Glutamatergic neuron (in vitro differentiated cells): ENCODE data around the gene NUDC. TPM values are rescaled to one million over a fixed set of nuclear protein-coding genes. Genes with fewer than 3 reads are reported as not detected.

Experiments used
- DNase-seq: peaks from one replicate; pipeline ENCODE4 v3.0.0; 2022
- H3K27ac Mint-ChIP-seq: one replicate; pipeline ENCODE4 v1.8.0; 2020; ENCODE audit warnings: mild to moderate bottlenecking, mixed read lengths, inconsistent platforms; ENCODE audit not compliant: unreplicated experiment
- H3K27me3 Mint-ChIP-seq: one replicate; pipeline ENCODE4 v1.8.0; 2020; ENCODE audit warnings: mild to moderate bottlenecking, moderate library complexity, mixed read lengths, inconsistent platforms; ENCODE audit not compliant: unreplicated experiment
- H3K36me3 Mint-ChIP-seq: one replicate; pipeline ENCODE4 v1.8.0; 2020; ENCODE audit warnings: mild to moderate bottlenecking, mixed read lengths, inconsistent platforms; ENCODE audit not compliant: unreplicated experiment
- H3K4me1 Mint-ChIP-seq: one replicate; pipeline ENCODE4 v1.8.0; 2020; ENCODE audit warnings: mild to moderate bottlenecking, low read depth, mixed read lengths, inconsistent platforms; ENCODE audit not compliant: unreplicated experiment
- H3K4me3 Mint-ChIP-seq: one replicate; pipeline ENCODE4 v1.8.0; 2020; ENCODE audit warnings: mild to moderate bottlenecking, mixed read lengths, inconsistent platforms; ENCODE audit not compliant: unreplicated experiment
- H3K9me3 Mint-ChIP-seq: one replicate; pipeline ENCODE4 v1.8.0; 2020; ENCODE audit warnings: mild to moderate bottlenecking, moderate library complexity, mixed read lengths, inconsistent platforms; ENCODE audit not compliant: unreplicated experiment
- CTCF ChIP-seq: fragments of 200-600 bp; sonication (generic); IDR thresholded peaks from one replicate; pipeline ENCODE4 v1.5.0; 2021; ENCODE audit not compliant: partially characterized antibody, unreplicated experiment
- total RNA-seq: library from RNA; stranded (reverse); fragmentation: NEBNext Ultra II Directional; extraction: Animal tissue kit (Norgen Biotek cat#: 25700); gene quantifications from one replicate; pipeline ENCODE4 v1.2.1, GENCODE V29; 2021; ENCODE audit not compliant: unreplicated experiment

The NUDC gene
- total RNA-seq, 1 donor from 2014 or later: 53.2 TPM

- no peaks in the 10 kb centered on the region for H3K36me3 Mint-ChIP-seq
- DNase-seq: no peak
- peaks cover 3% of the 10 kb centered on the region for H3K4me1 Mint-ChIP-seq
- no peak overlapping the region for H3K27ac Mint-ChIP-seq
- H3K4me3 Mint-ChIP-seq: no peak overlapping the region
- no peaks in the 10 kb centered on the region for H3K27me3 Mint-ChIP-seq
- H3K9me3 Mint-ChIP-seq: no peaks in the 10 kb centered on the region
- no peak for TF ChIP-seq CTCF
Observed at GRCh38 chr1:26938004-26938658, 16.6 kb downstream of the NUDC start.

GRCh38 chr1:26938659-26939025 lies 17.1 kb downstream of the NUDC start:
- no peak overlapping the region for H3K27ac Mint-ChIP-seq
- DNase-seq: no peak
- H3K36me3 Mint-ChIP-seq: no peaks in the 10 kb centered on the region
- H3K4me1 Mint-ChIP-seq: peaks cover 3% of the 10 kb centered on the region
- no peak for TF ChIP-seq CTCF
- H3K4me3 Mint-ChIP-seq: no peak overlapping the region
- no peaks in the 10 kb centered on the region for H3K27me3 Mint-ChIP-seq
- H3K9me3 Mint-ChIP-seq: no peaks in the 10 kb centered on the region

DNA sequence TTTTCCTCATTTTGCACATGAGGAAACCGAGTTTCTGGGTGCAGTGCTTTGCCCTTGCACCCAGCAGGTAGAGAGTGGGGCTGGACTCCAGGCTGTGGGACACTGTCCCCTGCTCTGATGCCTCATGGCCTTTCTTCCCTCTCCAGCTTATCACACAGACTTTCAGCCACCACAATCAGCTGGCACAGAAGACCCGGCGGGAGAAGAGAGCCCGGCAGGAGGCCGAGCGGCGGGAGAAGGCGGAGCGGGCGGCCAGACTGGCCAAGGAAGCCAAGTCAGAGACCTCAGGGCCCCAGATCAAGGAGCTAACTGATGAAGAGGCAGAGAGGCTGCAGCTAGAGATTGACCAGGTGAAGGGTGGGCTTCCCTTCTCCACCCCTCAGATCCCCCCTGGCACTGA lies 19.8 kb downstream of the NUDC start:
- H3K4me1 Mint-ChIP-seq: peaks cover 3% of the 10 kb centered on the region
- H3K27ac Mint-ChIP-seq: no peak overlapping the region
- H3K36me3 Mint-ChIP-seq: no peaks in the 10 kb centered on the region
- DNase-seq: no peak
- no peaks in the 10 kb centered on the region for H3K9me3 Mint-ChIP-seq
- H3K27me3 Mint-ChIP-seq: no peaks in the 10 kb centered on the region
- TF ChIP-seq CTCF: no peak
- H3K4me3 Mint-ChIP-seq: no peak overlapping the region

GRCh38 chr1:26942656-26943055 lies 21.1 kb downstream of the NUDC start:
- no peak overlapping the region for H3K4me3 Mint-ChIP-seq

GRCh38 chr1:26945138-26945537 lies 23.6 kb downstream of the NUDC start:
- Mint-ChIP-seq H3K4me3 (no peak overlapping the region), H3K9me3 (peaks cover 2% of the 10 kb centered on the region)

More at GRCh38 chr1:26942656-26943055, 21.1 kb downstream of the NUDC start:
- H3K27ac Mint-ChIP-seq: no peak overlapping the region
- no peak for TF ChIP-seq CTCF
- no peak for DNase-seq
- no peaks in the 10 kb centered on the region for H3K27me3 Mint-ChIP-seq
- H3K36me3 Mint-ChIP-seq: no peaks in the 10 kb centered on the region
- H3K4me1 Mint-ChIP-seq: peaks cover 3% of the 10 kb centered on the region
- H3K9me3 Mint-ChIP-seq: no peaks in the 10 kb centered on the region

More at GRCh38 chr1:26945138-26945537, 23.6 kb downstream of the NUDC start:
- Mint-ChIP-seq H3K36me3 (no peaks in the 10 kb centered on the region), H3K4me1 (peaks cover 2% of the 10 kb centered on the region), H3K27me3 (no peaks in the 10 kb centered on the region), H3K27ac (no peak overlapping the region)
- no peak for DNase-seq
- TF ChIP-seq CTCF: no peak
